Astrocyte of the cerebellum (primary cell): ENCODE data around the gene MYO1E.

ENCODE experiments used
- DNase-seq: peaks from one replicate; pipeline ENCODE4 v3.0.0-alpha.2; 2011; ENCODE audit warnings: low read depth
- H3K4me3 ChIP-seq: 2 replicates; pipeline ENCODE4 v1.5.1; 2011; ENCODE audit warnings: mild to moderate bottlenecking, low read depth, low read length, moderate library complexity
- CTCF ChIP-seq: IDR thresholded peaks from 2 replicates; pipeline ENCODE4 v1.5.1; 2012; ENCODE audit warnings: low read length, low read depth, moderate library complexity, mild to moderate bottlenecking; ENCODE audit errors: missing control alignments
- in situ Hi-C: cut with HindIII; loops from 2 replicates; pipeline ENCODE4 v1.10.0; 2017; ENCODE audit warnings: low sequenced_read_pairs

Gene MYO1E

GRCh38 chr15:59309405-59309804, 63.3 kb downstream of the MYO1E start:
- DNase-seq, result no peak

GRCh38 chr15:59307165-59307537, 65.5 kb downstream of the MYO1E start:
- in situ Hi-C loops, result no loop called here
- DNase-seq, result no peak
- TF ChIP-seq CTCF, result no peak
- no peak overlapping the region for H3K4me3 ChIP-seq

More at GRCh38 chr15:59309405-59309804, 63.3 kb downstream of the MYO1E start:
- no peak for TF ChIP-seq CTCF
- no peak overlapping the region for H3K4me3 ChIP-seq
- in situ Hi-C loops, result no loop called here

GRCh38 chr15:59306520-59307164, 66.0 kb downstream of the MYO1E start:
- in situ Hi-C loops, result no loop called here
- DNase-seq, result no peak
- no peak overlapping the region for H3K4me3 ChIP-seq
- no peak for TF ChIP-seq CTCF

GRCh38 chr15:59304807-59305206, 67.9 kb downstream of the MYO1E start:
- in situ Hi-C loops, result no loop called here
- no peak for TF ChIP-seq CTCF
- no peak for DNase-seq
- H3K4me3 ChIP-seq, result no peak overlapping the region

- TF ChIP-seq CTCF, result no peak
- in situ Hi-C loops, result no loop called here
- no peak for DNase-seq
- no peak overlapping the region for H3K4me3 ChIP-seq
These were observed 68.5 kb downstream of the MYO1E start for GRCh38 chr15:59304034-59304795.

- no peak overlapping the region for H3K4me3 ChIP-seq
- in situ Hi-C loops, result no loop called here
- DNase-seq, result no peak
- TF ChIP-seq CTCF, result no peak
These were observed 69.0 kb downstream of the MYO1E start for GRCh38 chr15:59303633-59304032.
